GM23338 (cell line): Measurements from ENCODE around the gene GPD2. TPM values are rescaled to one million over a fixed set of nuclear protein-coding genes. Genes with fewer than 3 reads are reported as not detected.

ENCODE experiments used
- ATAC-seq: fragments of 200-7000 bp; cut with Tn5 transposase; 3 replicates; pipeline ENCODE4 v1.9.1; 2020
- DNase-seq: peaks from one replicate; pipeline ENCODE4 v3.0.0-alpha.2; 2015; ENCODE audit warnings: low spot score
- H2AFZ ChIP-seq: fragments of 200-600 bp; sonication (generic); 2 replicates; pipeline ENCODE4 v1.8.0; 2016; ENCODE audit warnings: antibody characterized with exemption, mild to moderate bottlenecking, moderate library complexity
- H3F3A ChIP-seq: fragments of 200-600 bp; sonication (generic); replicated peaks from 2 replicates; pipeline ENCODE4 v1.8.0; 2017; ENCODE audit warnings: antibody characterized with exemption, mixed run types, low read depth
- H3K27ac ChIP-seq: fragments of 200-600 bp; sonication (generic); 2 replicates; pipeline ENCODE4 v1.6.1; 2016; ENCODE audit warnings: low read depth
- H3K27me3 ChIP-seq: fragments of 200-600 bp; sonication (generic); 2 replicates; pipeline ENCODE4 v1.8.0; 2016; ENCODE audit warnings: mild to moderate bottlenecking, mixed run types, moderate library complexity; ENCODE audit not compliant: insufficient read depth
- H3K36me3 ChIP-seq: fragments of 200-600 bp; sonication (generic); 2 replicates; pipeline ENCODE4 v1.8.0; 2016; ENCODE audit warnings: mild to moderate bottlenecking; ENCODE audit not compliant: insufficient read depth
- H3K4me1 ChIP-seq: fragments of 200-600 bp; sonication (generic); 2 replicates; pipeline ENCODE4 v1.8.0; 2016; ENCODE audit warnings: mild to moderate bottlenecking, moderate library complexity; ENCODE audit not compliant: insufficient read depth
- H3K4me2 ChIP-seq: fragments of 200-600 bp; sonication (generic); 2 replicates; pipeline ENCODE4 v1.7.1; 2017; ENCODE audit warnings: mixed run types
- H3K4me3 ChIP-seq: fragments of 200-600 bp; sonication (generic); 2 replicates; pipeline ENCODE4 v1.6.1; 2016; ENCODE audit warnings: mixed run types
- H3K79me2 ChIP-seq: fragments of 200-600 bp; sonication (generic); replicated peaks from 2 replicates; pipeline ENCODE4 v1.8.0; 2017; ENCODE audit warnings: mild to moderate bottlenecking; ENCODE audit not compliant: insufficient read depth
- H3K9me2 ChIP-seq: fragments of 200-600 bp; sonication (generic); 2 replicates; pipeline ENCODE4 v1.8.0; 2017; ENCODE audit not compliant: insufficient read depth
- H4K20me1 ChIP-seq: fragments of 200-600 bp; sonication (generic); replicated peaks from 2 replicates; pipeline ENCODE4 v1.8.0; 2017; ENCODE audit warnings: mild to moderate bottlenecking; ENCODE audit not compliant: insufficient read depth
- H3K27ac Mint-ChIP-seq: 2 replicates; pipeline ENCODE4 v1.8.0; 2020; ENCODE audit warnings: inconsistent platforms, mild to moderate bottlenecking, moderate library complexity, mixed read lengths
- H3K27me3 Mint-ChIP-seq: 3 replicates; pipeline ENCODE4 v1.8.0; 2022; ENCODE audit warnings: low read depth, mild to moderate bottlenecking, moderate library complexity, mixed read lengths, inconsistent platforms; ENCODE audit not compliant: insufficient read depth, poor library complexity
- H3K36me3 Mint-ChIP-seq: 3 replicates; pipeline ENCODE4 v1.8.0; 2021; ENCODE audit warnings: low read depth, mild to moderate bottlenecking, inconsistent platforms, moderate library complexity, mixed read lengths
- H3K4me1 Mint-ChIP-seq: 3 replicates; pipeline ENCODE4 v1.8.0; 2020; ENCODE audit warnings: mild to moderate bottlenecking, inconsistent platforms, mixed read lengths
- H3K4me3 Mint-ChIP-seq: 3 replicates; pipeline ENCODE4 v1.8.0; 2021; ENCODE audit warnings: moderate library complexity, mild to moderate bottlenecking, inconsistent platforms, mixed read lengths
- H3K9me3 Mint-ChIP-seq: 3 replicates; pipeline ENCODE4 v1.8.0; 2020; ENCODE audit warnings: moderate library complexity, mild to moderate bottlenecking, inconsistent platforms, mixed read lengths
- CREB1 ChIP-seq: fragments of 250-450 bp; sonication (Bioruptor Pico); IDR thresholded peaks from 2 replicates; pipeline ENCODE4 v1.5.0; 2020; ENCODE audit warnings: low read depth, mild to moderate bottlenecking, moderate library complexity
- ETS1 ChIP-seq: IDR thresholded peaks from 2 replicates; pipeline ENCODE4 v1.6.1; 2016; ENCODE audit warnings: antibody characterized with exemption
- EZH2phosphoT487 ChIP-seq: fragments of 200-600 bp; sonication (generic); IDR thresholded peaks from one replicate; pipeline ENCODE4 v1.8.1; 2018; ENCODE audit warnings: antibody characterized with exemption; ENCODE audit not compliant: unreplicated experiment
- JUNB ChIP-seq: IDR thresholded peaks from one replicate; pipeline ENCODE4 v1.6.1; 2016; ENCODE audit warnings: antibody characterized with exemption; ENCODE audit not compliant: unreplicated experiment
- NANOG ChIP-seq: IDR thresholded peaks from 2 replicates; pipeline ENCODE4 v1.6.1; 2016; ENCODE audit warnings: antibody characterized with exemption, borderline replicate concordance
- STAT1 ChIP-seq: IDR thresholded peaks from one replicate; pipeline ENCODE4 v1.6.1; 2016; ENCODE audit warnings: antibody characterized with exemption; ENCODE audit not compliant: unreplicated experiment
- ZNF114 ChIP-seq: fragments of 250-450 bp; sonication (Bioruptor Pico); IDR thresholded peaks from 2 replicates; pipeline ENCODE4 v1.5.0; 2020; ENCODE audit warnings: mild to moderate bottlenecking, moderate library complexity
- ZNF462 ChIP-seq: fragments of 250-450 bp; sonication (Bioruptor Pico); IDR thresholded peaks from 2 replicates; pipeline ENCODE4 v1.5.0; 2020; ENCODE audit warnings: mild to moderate bottlenecking, moderate library complexity
- polyA plus RNA-seq: library from polyadenylated mRNA; unstranded; fragments of >200 nt; fragmentation: Nextera tagmentation; extraction: Ambion mirVana; gene quantifications from 2 replicates; pipeline ENCODE4 v1.2.1, GENCODE V29; 2016
- total RNA-seq: library from RNA; depleted of rRNA; stranded (reverse); fragments of >200 nt; shearing (Covaris generic); gene quantifications from 2 replicates; pipeline ENCODE4 v1.2.3, GENCODE V29; 2014

GPD2 gene
- total and polyA plus RNA-seq, 2 experiments from 2014 or later: 9.4 to 67.4 TPM

- H3F3A ChIP-seq: no peaks in the 10 kb centered on the region
- Mint-ChIP-seq H3K9me3 (no peaks in the 10 kb centered on the region), H3K27ac (no peak overlapping the region), H3K27me3 (peaks cover 4% of the 10 kb centered on the region), H3K4me1 (no peaks in the 10 kb centered on the region), H3K4me3 (no peak overlapping the region), H3K36me3 (no peaks in the 10 kb centered on the region)
- no peak overlapping the region for H3K27ac ChIP-seq
- no peaks in the 10 kb centered on the region for H4K20me1 ChIP-seq
- no peaks in the 10 kb centered on the region for H3K9me2 ChIP-seq
- no peak overlapping the region for H2AFZ ChIP-seq
- ATAC-seq: no peak
- no peak for DNase-seq
- no peaks in the 10 kb centered on the region for H3K27me3 ChIP-seq
- H3K4me3 ChIP-seq: no peak overlapping the region
- no peak for TF ChIP-seq ETS1
- TF ChIP-seq STAT1: no peak
- TF ChIP-seq EZH2phosphoT487: no peak
- TF ChIP-seq ZNF462 (CRISPR knock-in tag): no peak
- TF ChIP-seq CREB1 (CRISPR knock-in tag): no peak
- no peak for TF ChIP-seq ZNF114 (CRISPR knock-in tag)
- TF ChIP-seq NANOG: no peak
- TF ChIP-seq JUNB: no peak
- H3K79me2 ChIP-seq: no peaks in the 10 kb centered on the region
- no peak overlapping the region for H3K4me2 ChIP-seq
- H3K4me1 ChIP-seq: no peaks in the 10 kb centered on the region
- no peaks in the 10 kb centered on the region for H3K36me3 ChIP-seq
These were observed 75.6 kb downstream of the GPD2 start for GRCh38 chr2:156511803-156512202.
